GM21390 (cell line): ENCODE measurements around the gene LRRC4.

Experiments used
- ATAC-seq: cut with Tn5 transposase; IDR thresholded peaks from one replicate; pipeline ENCODE4 v1.9.1; 2021; ENCODE audit not compliant: unreplicated experiment

LRRC4 gene

GRCh38 chr7:127981965-127982364 lies 49.3 kb downstream of the LRRC4 start:
- no peak for ATAC-seq

- ATAC-seq = no peak
Measured at GRCh38 chr7:127980901-127981300, 50.3 kb downstream of the LRRC4 start.

GRCh38 chr7:127979728-127980126 lies 51.5 kb downstream of the LRRC4 start:
- no peak for ATAC-seq

- no peak for ATAC-seq
Measured at GRCh38 chr7:127979113-127979727, 52.0 kb downstream of the LRRC4 start.

GRCh38 chr7:127978421-127978820 lies 52.8 kb downstream of the LRRC4 start:
- ATAC-seq = no peak
